Testis (tissue), 2 donors: ENCODE measurements around the gene RBKS.
"Not testable (repeated sequence)": the region's sequence is repeated elsewhere in the genome, so short reads cannot be mapped to it uniquely, and the experiment has no call there.

ENCODE experiments used
- CTCF ChIP-seq, 3 experiments: fragments of 450-650 bp in 2 of 3; fragments of 200-600 bp in 1 of 3; sonication (generic) in 1 of 3; IDR thresholded peaks; one replicate each; pipeline ENCODE4 v1.5.1; 2016 to 2019; ENCODE audit warnings: antibody characterized with exemption in 3 of 3, mild to moderate bottlenecking in 2 of 3, moderate library complexity in 1 of 3
- POLR2A ChIP-seq: fragments of 450-650 bp; IDR thresholded peaks from one replicate; pipeline ENCODE4 v1.6.1; 2017; ENCODE audit warnings: antibody characterized with exemption, mild to moderate bottlenecking, moderate library complexity

- not testable (repeated sequence) for TF ChIP-seq CTCF (IDR thresholded peaks at IDR 0.05); POLR2A
Measured at GRCh38 chr2:27881815-27882583, 8.2 kb downstream of the RBKS start.
